K562 (cell line): ENCODE results near the gene EFCC1. TPM values are rescaled to one million over a fixed set of nuclear protein-coding genes. Genes with fewer than 3 reads are reported as not detected.

Experiments used
- ATAC-seq: fragments of 200-7000 bp; cut with Tn5 transposase; 3 replicates; pipeline ENCODE4 v1.9.1; 2020; ENCODE audit warnings: moderate library complexity
- BruUV-seq: library from RNA; stranded (reverse); fragments of 400-500 nt; replicated peaks from 2 replicates; lab custom pipeline; 2021; lab: Mats Ljungman, UMichigan
- CTCF ChIA-PET: fragments of 300-600 bp; formaldehyde crosslinking; extraction: SDS; loops from one replicate; lab custom pipeline; 2021; ENCODE audit warnings: low intra/inter-chr PET ratio; lab: Yijun Ruan, JAX
- POLR2A ChIA-PET: fragments of 300-600, 350-650 bp; sonication (Branson Sonifier 250); formaldehyde crosslinking; extraction: SDS; loops from one replicate; lab custom pipeline; 2021; ENCODE audit warnings: antibody characterized with exemption, inconsistent platforms; lab: Yijun Ruan, JAX
- DNase-seq, 4 experiments: peaks; one replicate each; pipeline versions ENCODE4 v3.0.0 to v3.0.0-alpha.2; 2011 to 2018; ENCODE audit warnings: low spot score in 3 of 4, mixed read lengths in 3 of 4; ENCODE audit errors: extremely low read depth in 1 of 4
- FAIRE-seq: peaks from 2 replicates; lab custom pipeline; 2011; peaks lifted over from hg19 to GRCh38; lab: Jason Lieb, UNC
- H2AFZ ChIP-seq: 2 replicates; pipeline ENCODE4 v1.6.0; 2011; ENCODE audit warnings: low read depth, low read length, control low read depth, inconsistent platforms
- H3K27ac ChIP-seq: fragments of 200-600 bp; 3 replicates; pipeline ENCODE4 v1.8.0; 2011; ENCODE audit warnings: low read depth, mild to moderate bottlenecking, control low read depth, inconsistent platforms, low read length, moderate library complexity, mixed read lengths; ENCODE audit errors: extremely low read depth
- H3K27me3 ChIP-seq, 2 experiments: fragments of 300-600 bp in 1 of 2; 2 replicates in 1 of 2; 3 replicates in 1 of 2; pipeline versions ENCODE4 v1.6.0 to v1.8.0; 2011; ENCODE audit warnings: inconsistent platforms in 2 of 2, low read length in 2 of 2, mild to moderate bottlenecking in 1 of 2, mixed read lengths in 1 of 2, moderate library complexity in 1 of 2; ENCODE audit not compliant: control insufficient read depth in 2 of 2, insufficient read depth in 2 of 2
- H3K36me3 ChIP-seq: fragments of 300-600 bp; 3 replicates; pipeline ENCODE4 v1.8.0; 2011; ENCODE audit warnings: mild to moderate bottlenecking, low read length, inconsistent platforms; ENCODE audit not compliant: control insufficient read depth, insufficient read depth
- H3K4me1 ChIP-seq, 2 experiments: fragments of 200-600 bp in 1 of 2; replicated peaks in 1 of 2; 2 replicates in 1 of 2; 3 replicates in 1 of 2; pipeline versions ENCODE4 v1.5.1 to v1.8.0; 2011; ENCODE audit warnings: inconsistent platforms in 2 of 2, low read length in 2 of 2, mild to moderate bottlenecking in 1 of 2, mixed read lengths in 1 of 2, moderate library complexity in 1 of 2; ENCODE audit not compliant: control insufficient read depth in 2 of 2, insufficient read depth in 2 of 2
- H3K4me2 ChIP-seq: 2 replicates; pipeline ENCODE4 v1.6.1; 2011; ENCODE audit warnings: low read length, control low read depth, inconsistent platforms, mixed read lengths; ENCODE audit not compliant: insufficient read depth
- H3K4me3 ChIP-seq: fragments of 200-600 bp; sonication (generic), shearing (Covaris generic); 2 replicates; pipeline ENCODE4 v1.5.1; 2016; ENCODE audit warnings: control low read depth, inconsistent platforms
- H3K79me2 ChIP-seq: fragments of 200-600 bp; 3 replicates; pipeline ENCODE4 v1.8.0; 2011; ENCODE audit warnings: low read length, inconsistent platforms; ENCODE audit not compliant: control insufficient read depth, insufficient read depth
- H3K9ac ChIP-seq, 2 experiments: 2 replicates each; pipeline versions ENCODE4 v1.6.0 to v1.6.1; 2011; ENCODE audit warnings: low read depth in 2 of 2, low read length in 2 of 2, control low read depth in 1 of 2, inconsistent platforms in 1 of 2, mild to moderate bottlenecking in 1 of 2, mixed read lengths in 1 of 2; ENCODE audit not compliant: insufficient read depth in 1 of 2
- H3K9me1 ChIP-seq: one replicate; pipeline ENCODE4 v1.6.0; 2011; ENCODE audit warnings: inconsistent platforms, mild to moderate bottlenecking, low read length, moderate library complexity; ENCODE audit not compliant: control insufficient read depth, insufficient read depth
- H3K9me3 ChIP-seq: replicated peaks from 2 replicates; pipeline ENCODE4 v1.5.1; 2011; ENCODE audit warnings: low read depth, low read length, inconsistent platforms; ENCODE audit not compliant: control insufficient read depth, insufficient read depth
- H4K20me1 ChIP-seq: replicated peaks from 2 replicates; pipeline ENCODE4 v1.6.1; 2011; ENCODE audit warnings: low read length, inconsistent platforms, mixed read lengths; ENCODE audit not compliant: control insufficient read depth, insufficient read depth
- ARID3B ChIP-seq: fragments of 250-450 bp; sonication (Bioruptor Pico); IDR thresholded peaks from 2 replicates; pipeline ENCODE4 v1.4.0; 2020; ENCODE audit warnings: borderline replicate concordance
- CCAR2 ChIP-seq: fragments of 200-400 bp; formaldehyde crosslinking; IDR thresholded peaks from 2 replicates; pipeline ENCODE4 v1.6.1; 2017; ENCODE audit warnings: mild to moderate bottlenecking, low read depth, low read length
- CREB1 ChIP-seq, 2 experiments: sonication (generic) in 1 of 2; formaldehyde crosslinking in 1 of 2; IDR thresholded peaks; 2 replicates each; pipeline versions ENCODE4 v1.6.1 to v1.8.0; 2012 to 2022; ENCODE audit warnings: inconsistent platforms in 1 of 2, mild to moderate bottlenecking in 1 of 2, missing genetic modification reagents in 1 of 2, moderate library complexity in 1 of 2
- FOXK2 ChIP-seq, 2 experiments: fragments of 450-650 bp; IDR thresholded peaks in 1 of 2; conservative IDR thresholded peaks in 1 of 2; 2 replicates each; pipeline ENCODE4 v1.6.1; 2016; ENCODE audit warnings: low read depth in 2 of 2, mild to moderate bottlenecking in 1 of 2
- ILF3 ChIP-seq: fragments of 450-650 bp; IDR thresholded peaks from 2 replicates; pipeline ENCODE4 v1.6.1; 2018; ENCODE audit warnings: antibody characterized with exemption, mild to moderate bottlenecking, moderate library complexity, borderline replicate concordance
- MTA3 ChIP-seq: fragments of 450-650 bp; formaldehyde crosslinking; IDR thresholded peaks from 2 replicates; pipeline ENCODE4 v1.6.1; 2017; ENCODE audit warnings: mild to moderate bottlenecking, borderline replicate concordance
- NFYB ChIP-seq: IDR thresholded peaks from 2 replicates; pipeline ENCODE4 v1.6.1; 2011; ENCODE audit warnings: mild to moderate bottlenecking, moderate library complexity; ENCODE audit not compliant: insufficient read length; ENCODE audit errors: extremely low read depth
- NRF1 ChIP-seq, 2 experiments: fragments of 450-650 bp; IDR thresholded peaks in 1 of 2; conservative IDR thresholded peaks in 1 of 2; 2 replicates each; pipeline ENCODE4 v1.6.1; 2014; ENCODE audit warnings: mild to moderate bottlenecking in 2 of 2
- POLR2A ChIP-seq: fragments of 450-650 bp; conservative IDR thresholded peaks from 2 replicates; pipeline ENCODE4 v1.6.1; 2016
- PRPF4 ChIP-seq: fragments of 200-400 bp; formaldehyde crosslinking; IDR thresholded peaks from one replicate; pipeline ENCODE4 v1.6.1; 2017; ENCODE audit warnings: low read length, low read depth, mild to moderate bottlenecking; ENCODE audit not compliant: insufficient read depth, poor library complexity, severe bottlenecking
- SETDB1 ChIP-seq: IDR thresholded peaks from one replicate; pipeline ENCODE4 v1.6.1; 2012; ENCODE audit warnings: low read length, control low read depth, inconsistent platforms
- STAT5A ChIP-seq: IDR thresholded peaks from 2 replicates; pipeline ENCODE4 v1.6.1; 2012; ENCODE audit warnings: low read length, inconsistent platforms, borderline replicate concordance
- TARDBP ChIP-seq: fragments of 450-650 bp; IDR thresholded peaks from 2 replicates; pipeline ENCODE4 v1.6.1; 2016
- TFAM ChIP-seq: fragments of 250-450 bp; sonication (Bioruptor Pico); conservative IDR thresholded peaks from 2 replicates; pipeline ENCODE4 v1.5.0; 2021; ENCODE audit warnings: mild to moderate bottlenecking, moderate library complexity
- TFAP4 ChIP-seq: sonication (generic); formaldehyde crosslinking; IDR thresholded peaks from 2 replicates; pipeline ENCODE4 v1.8.0; 2022; ENCODE audit warnings: missing genetic modification reagents, mild to moderate bottlenecking, moderate library complexity, borderline replicate concordance
- ZNF23 ChIP-seq: fragments of 250-450 bp; sonication (Bioruptor Pico); IDR thresholded peaks from 2 replicates; pipeline ENCODE4 v1.4.0; 2020; ENCODE audit warnings: mild to moderate bottlenecking
- ZNF24 ChIP-seq: fragments of 450-650 bp; IDR thresholded peaks from 2 replicates; pipeline ENCODE4 v1.6.1; 2016
- ZNF431 ChIP-seq: sonication (generic); formaldehyde crosslinking; IDR thresholded peaks from 2 replicates; pipeline ENCODE4 v1.8.0; 2022; ENCODE audit warnings: mild to moderate bottlenecking, missing genetic modification reagents
- ZNF445 ChIP-seq: fragments of 250-450 bp; sonication (Bioruptor Pico); IDR thresholded peaks from 2 replicates; pipeline ENCODE4 v1.4.0; 2020; ENCODE audit warnings: low read depth, mild to moderate bottlenecking, moderate library complexity
- ZNF57 ChIP-seq: fragments of 450-650 bp; formaldehyde crosslinking; IDR thresholded peaks from 2 replicates; pipeline ENCODE4 v1.4.0; 2020; ENCODE audit warnings: mild to moderate bottlenecking, moderate library complexity
- WGBS: fragments of 100-300 bp; shearing (Covaris generic); methylation state at CpG from one replicate; pipeline ENCODE4 v1.1.6; 2016; ENCODE audit warnings: low coverage, mixed read lengths; ENCODE audit not compliant: insufficient coverage; ENCODE audit errors: missing lambda C conversion rate; 5-methylcytosine and 5-hydroxymethylcytosine counted together
- in situ Hi-C: fragments of 300-500 bp; cut with MboI; formaldehyde crosslinking; loops from 4 replicates; pipeline ENCODE4 v1.15.0; 2018; ENCODE audit warnings: inconsistent platforms, mixed read lengths
- intact Hi-C: fragments of 100-400 bp; cut with micrococcal nuclease; formaldehyde crosslinking; loops from 2 replicates; pipeline ENCODE4 v1.14.2; 2022
- polyA plus RNA-seq, 8 experiments: library from polyadenylated mRNA; depleted of rRNA in 4 of 8; stranded (reverse) in 5 of 8; unstranded in 3 of 8; fragments of >200 nt; fragmentation: Nextera tagmentation in 2 of 8; fragmentation: Illumina TruSeq in 1 of 8; extraction: Ambion mirVana in 2 of 8; extraction: Trizol in 1 of 8; gene quantifications; 2 replicates each; pipeline versions ENCODE4 v1.2.1 to v1.2.3, GENCODE V29; 2011 to 2014; ENCODE audit warnings: inconsistent platforms in 1 of 8, missing spikeins in 1 of 8
- total RNA-seq, 7 experiments: library from RNA; depleted of rRNA in 6 of 7; stranded (reverse); fragments of >200 nt in 6 of 7; fragmentation: Illumina TruSeq in 2 of 7; extraction: Trizol in 2 of 7; gene quantifications; 2 replicates each; pipeline versions ENCODE4 v1.2.1 to v1.2.3, GENCODE V29; 2011 to 2021; ENCODE audit warnings: low replicate concordance in 1 of 7
- TF ChIP-seq, protein P1 (sequence below): fragments of 250-450 bp; sonication (Bioruptor Pico); IDR thresholded peaks from 2 replicates; pipeline ENCODE4 v1.5.0; 2021

EFCC1 gene
- total and polyA plus RNA-seq, 9 of the 15 experiments (the other 6 are each of a cell fraction or from before 2014, with no cell fraction given), result not detected

- in situ Hi-C loops, result no loop called here
- Histone ChIP-seq H3K9me1 (no peaks in the 10 kb centered on the region), H3K36me3 (no peaks in the 10 kb centered on the region), H3K79me2 (no peaks in the 10 kb centered on the region), H3K4me1 (peaks cover 7 to 12% of the 10 kb centered on the region in 2 experiments; a peak in 4 of 5 replicates), H3K9me3 (no peaks in the 10 kb centered on the region), H3K4me3 (no peak overlapping the region), H2AFZ (peak overlapping the region; percentile 62), H3K4me2 (peak overlapping the region; percentile 60), H3K27ac (no peak overlapping the region), H4K20me1 (no peaks in the 10 kb centered on the region), H3K27me3 (peaks cover 0 to 8% of the 10 kb centered on the region in 2 experiments; a peak in 2 of 5 replicates), H3K9ac (no peak overlapping the region)
- ChIA-PET CTCF (no interaction called here), POLR2A (interaction anchor here (0.5 to 1.2 kb wide), 3 partner anchors 22 to 264 kb away, joined by 3 to 6 read pairs (median 3); no protein-coding TSS in a partner anchor)
- DNase-seq (no peak), ATAC-seq (no peak), FAIRE-seq (peak; percentile 23)
- intact Hi-C loops, result no loop called here
- BruUV-seq, result no TSS peak
- WGBS, result 4% methylated on average over 10 of the region's 13 CpGs
- TF ChIP-seq MTA3, result no peak
- no peak for TF ChIP-seq ZNF23 (CRISPR knock-in tag)
- no peak for TF ChIP-seq POLR2A
- no peak for TF ChIP-seq CCAR2
- TF ChIP-seq ILF3, result no peak
- no peak for TF ChIP-seq NFYB
- TF ChIP-seq TARDBP, result no peak
- peak; percentile 21 to 30; a peak in 1 of 4 replicates for TF ChIP-seq NRF1 (conservative IDR thresholded peaks at IDR 0.05 in 1 of 2, IDR thresholded peaks at IDR 0.05 in 1 of 2)
- no peak for TF ChIP-seq ZNF445 (CRISPR knock-in tag)
- no peak for TF ChIP-seq TFAP4 (CRISPR knock-in tag)
- TF ChIP-seq STAT5A, result no peak
- peak; percentile 82 for TF ChIP-seq ZNF24
- TF ChIP-seq PRPF4, result no peak
- TF ChIP-seq CREB1 (IDR thresholded peaks at IDR 0.05), result no peak
- TF ChIP-seq CREB1 (CRISPR knock-in tag; IDR thresholded peaks at IDR 0.05), result no peak
- TF ChIP-seq ARID3B (CRISPR knock-in tag), result no peak
- TF ChIP-seq FOXK2 (conservative IDR thresholded peaks at IDR 0.05 in 1 of 2, IDR thresholded peaks at IDR 0.05 in 1 of 2; ENCODE audit: low read depth in 2 of 2), result no peak
- no peak for TF ChIP-seq ZNF57 (CRISPR knock-in tag)
- no peak for TF ChIP-seq TFAM (CRISPR knock-in tag)
- TF ChIP-seq, protein P1, sequence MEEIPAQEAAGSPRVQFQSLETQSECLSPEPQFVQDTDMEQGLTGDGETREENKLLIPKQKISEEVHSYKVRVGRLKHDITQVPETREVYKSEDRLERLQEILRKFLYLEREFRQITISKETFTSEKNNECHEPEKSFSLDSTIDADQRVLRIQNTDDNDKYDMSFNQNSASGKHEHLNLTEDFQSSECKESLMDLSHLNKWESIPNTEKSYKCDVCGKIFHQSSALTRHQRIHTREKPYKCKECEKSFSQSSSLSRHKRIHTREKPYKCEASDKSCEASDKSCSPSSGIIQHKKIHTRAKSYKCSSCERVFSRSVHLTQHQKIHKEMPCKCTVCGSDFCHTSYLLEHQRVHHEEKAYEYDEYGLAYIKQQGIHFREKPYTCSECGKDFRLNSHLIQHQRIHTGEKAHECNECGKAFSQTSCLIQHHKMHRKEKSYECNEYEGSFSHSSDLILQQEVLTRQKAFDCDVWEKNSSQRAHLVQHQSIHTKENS, result no peak
- no peak for TF ChIP-seq SETDB1
- TF ChIP-seq ZNF431 (CRISPR knock-in tag), result no peak
Observed at GRCh38 chr3:128994173-128994512, 7.0 kb upstream of the EFCC1 start.
